G401.6 (cell line): ENCODE results near the gene ENPP5.

Experiments used
- FAIRE-seq: peaks from 2 replicates; lab custom pipeline; 2012; peaks lifted over from hg19 to GRCh38; lab: Jason Lieb, UNC

Gene ENPP5, protein sequence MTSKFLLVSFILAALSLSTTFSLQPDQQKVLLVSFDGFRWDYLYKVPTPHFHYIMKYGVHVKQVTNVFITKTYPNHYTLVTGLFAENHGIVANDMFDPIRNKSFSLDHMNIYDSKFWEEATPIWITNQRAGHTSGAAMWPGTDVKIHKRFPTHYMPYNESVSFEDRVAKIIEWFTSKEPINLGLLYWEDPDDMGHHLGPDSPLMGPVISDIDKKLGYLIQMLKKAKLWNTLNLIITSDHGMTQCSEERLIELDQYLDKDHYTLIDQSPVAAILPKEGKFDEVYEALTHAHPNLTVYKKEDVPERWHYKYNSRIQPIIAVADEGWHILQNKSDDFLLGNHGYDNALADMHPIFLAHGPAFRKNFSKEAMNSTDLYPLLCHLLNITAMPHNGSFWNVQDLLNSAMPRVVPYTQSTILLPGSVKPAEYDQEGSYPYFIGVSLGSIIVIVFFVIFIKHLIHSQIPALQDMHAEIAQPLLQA

DNA sequence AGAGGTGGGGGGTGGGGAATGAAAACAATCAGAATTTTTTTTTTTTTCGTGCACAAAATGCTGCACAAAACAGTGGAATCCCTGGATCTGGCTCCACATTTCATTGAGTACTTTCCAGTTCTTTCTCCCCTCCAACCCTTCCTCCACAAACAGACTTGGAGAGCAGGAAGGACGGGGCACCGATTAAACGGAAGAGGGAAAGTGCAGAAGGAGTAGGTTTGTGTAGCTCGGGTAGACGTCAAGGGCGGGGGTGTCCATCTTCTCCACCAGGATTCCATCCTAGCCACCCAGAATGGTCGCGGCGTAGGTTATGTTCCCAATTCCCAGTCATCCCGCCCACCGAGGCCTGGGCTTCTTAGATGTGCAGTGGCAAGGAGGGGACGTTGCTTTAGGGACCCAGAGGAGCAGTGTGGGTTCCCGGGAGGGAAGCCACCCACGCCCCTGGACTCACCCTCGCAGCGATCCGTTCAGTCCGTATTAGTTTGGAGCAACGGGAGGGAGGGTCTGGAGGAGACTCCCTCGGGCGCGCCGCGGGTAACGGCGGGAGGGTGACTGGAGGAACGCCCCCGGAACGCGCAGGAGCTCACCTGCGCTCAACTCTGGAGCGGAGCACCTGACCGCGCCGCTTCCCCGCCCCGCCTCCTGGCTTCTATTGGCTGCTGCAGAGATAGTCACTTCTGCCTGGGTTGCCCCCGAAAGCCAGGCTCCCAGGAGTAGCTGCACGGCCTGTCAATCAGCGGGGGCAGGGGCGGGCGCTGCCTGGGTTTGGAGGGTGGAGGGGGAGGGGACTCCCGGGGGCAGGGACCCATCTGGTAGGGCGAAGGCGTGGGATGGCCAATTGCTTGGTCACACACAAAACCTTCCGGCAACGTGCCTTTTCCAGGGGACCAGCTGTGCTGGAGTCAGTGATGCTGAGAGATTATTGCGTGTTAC is at the start of gene ENPP5:
TSS of gene ENPP5 (minus strand) at position 624 of the 933 bp plus-strand sequence. CDS start 2,718 bp downstream, outside the sequence.
- FAIRE-seq = no peak

DNA sequence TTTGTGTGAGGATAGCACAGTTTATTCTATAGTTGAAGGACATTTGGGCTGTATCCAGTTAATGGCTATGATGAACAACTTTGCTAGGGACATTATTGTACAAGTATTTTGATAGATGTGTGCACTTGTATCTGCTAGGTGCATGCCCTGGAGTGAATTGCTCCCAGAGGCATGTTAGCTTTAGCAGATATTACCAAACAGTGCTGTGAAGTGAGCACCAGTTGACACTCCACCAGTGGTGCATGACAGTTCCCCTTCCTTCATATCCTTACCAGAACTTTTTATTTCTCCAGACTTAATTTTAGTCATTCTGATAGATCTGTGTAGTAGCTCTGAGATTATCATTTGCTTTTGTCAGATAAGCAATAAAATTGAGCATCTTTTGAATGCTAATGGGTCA is 48.9 kb upstream of the ENPP5 start:
- FAIRE-seq = no peak

DNA sequence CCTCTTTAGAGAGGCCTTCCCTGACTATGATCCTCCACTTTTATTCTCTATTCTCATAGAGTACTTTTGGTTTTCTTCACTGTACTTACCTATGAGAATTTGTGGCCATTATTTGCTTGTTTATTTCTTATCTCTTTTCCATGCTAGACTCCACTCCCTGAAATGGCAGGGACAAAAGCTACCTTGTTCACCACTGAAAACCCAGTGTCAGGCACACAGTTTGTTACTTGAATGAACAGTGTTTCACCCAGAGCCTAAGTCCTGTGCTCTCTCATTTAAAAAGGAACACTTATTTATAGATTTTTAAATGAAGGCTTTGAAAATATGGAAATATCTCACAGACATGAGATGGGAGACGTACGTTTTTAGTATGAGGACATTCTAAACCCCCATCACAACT is 47.7 kb upstream of the ENPP5 start:
- FAIRE-seq = no peak

DNA sequence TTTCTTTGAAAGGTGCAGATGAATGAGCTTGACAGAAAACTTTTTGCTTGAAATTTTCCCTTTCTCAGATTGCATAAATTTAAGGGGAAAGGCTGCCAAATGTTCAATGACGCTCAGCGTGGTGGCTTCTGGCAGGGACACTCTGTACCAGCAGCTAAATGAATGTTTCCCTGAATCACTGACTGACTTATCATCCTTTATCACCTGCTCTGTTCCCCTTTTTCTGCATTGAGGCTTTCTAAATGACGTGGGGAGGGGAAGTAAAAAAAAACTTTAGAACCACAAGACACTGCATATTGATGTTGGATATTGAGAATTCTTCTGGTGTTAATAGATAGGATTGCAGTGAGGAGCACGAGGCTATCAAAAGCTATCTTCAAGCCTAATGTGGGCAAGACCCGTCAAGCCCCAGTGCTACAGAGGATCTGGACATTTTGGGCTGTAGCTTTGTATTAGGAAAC is 46.9 kb upstream of the ENPP5 start:
- no peak for FAIRE-seq

DNA sequence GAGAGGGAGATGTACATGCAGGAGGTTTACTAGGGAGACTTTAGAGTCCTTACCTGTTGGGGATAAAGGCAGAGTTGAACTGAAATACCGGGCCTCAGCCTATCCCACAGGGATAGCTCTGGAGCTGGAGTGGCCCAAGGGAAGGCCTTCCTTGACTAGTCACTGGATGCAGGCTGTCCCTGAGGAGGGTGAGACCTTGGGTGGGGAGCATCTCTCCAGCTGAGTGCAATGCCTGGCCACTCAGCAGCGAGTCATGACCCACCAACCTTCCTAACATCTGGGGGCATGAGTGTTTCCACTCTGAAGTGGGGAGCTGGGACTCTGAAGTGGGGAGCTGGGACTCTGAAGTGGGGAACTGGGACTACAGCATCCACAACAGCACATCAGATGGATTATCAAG is 46.1 kb upstream of the ENPP5 start:
- FAIRE-seq = no peak

DNA sequence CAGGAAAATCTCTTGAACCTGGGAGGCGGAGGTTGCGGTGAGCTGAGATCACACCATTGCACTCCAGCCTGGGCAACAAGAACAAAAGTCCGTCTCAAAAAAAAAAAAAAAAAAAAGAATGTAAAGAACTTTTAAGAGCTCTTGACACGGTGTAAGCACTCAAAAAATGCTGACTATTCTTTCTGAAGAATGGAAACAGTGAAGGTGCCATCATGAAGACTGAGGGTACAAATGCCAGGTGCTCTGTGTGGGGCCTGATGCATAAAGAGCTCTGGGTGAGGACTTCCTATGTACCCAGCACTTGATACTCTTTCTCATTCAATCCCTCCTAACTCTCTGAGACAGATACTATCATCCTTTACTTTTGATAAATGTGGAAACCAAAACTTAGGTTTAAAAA is 45.0 kb upstream of the ENPP5 start:
- FAIRE-seq = no peak

DNA sequence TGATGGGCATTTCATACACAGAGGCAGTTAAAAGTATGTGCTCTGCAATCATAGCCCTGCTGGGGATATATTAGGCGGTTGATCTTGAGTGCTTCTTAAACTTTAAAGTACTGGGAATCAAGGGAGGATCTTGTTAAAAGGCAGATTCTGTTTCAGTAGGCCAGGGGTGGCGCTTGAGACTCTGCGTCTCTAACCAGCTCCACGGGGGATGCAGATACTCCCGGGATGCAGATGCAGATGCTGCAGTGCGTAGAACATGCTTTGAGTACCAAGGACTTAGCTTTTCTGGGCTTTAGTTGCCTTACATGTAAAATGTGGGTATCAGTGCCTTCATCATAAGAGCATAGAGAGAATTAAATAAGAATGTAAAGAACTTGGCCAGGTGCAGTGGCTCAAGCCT is 44.4 kb upstream of the ENPP5 start:
- no peak for FAIRE-seq

DNA sequence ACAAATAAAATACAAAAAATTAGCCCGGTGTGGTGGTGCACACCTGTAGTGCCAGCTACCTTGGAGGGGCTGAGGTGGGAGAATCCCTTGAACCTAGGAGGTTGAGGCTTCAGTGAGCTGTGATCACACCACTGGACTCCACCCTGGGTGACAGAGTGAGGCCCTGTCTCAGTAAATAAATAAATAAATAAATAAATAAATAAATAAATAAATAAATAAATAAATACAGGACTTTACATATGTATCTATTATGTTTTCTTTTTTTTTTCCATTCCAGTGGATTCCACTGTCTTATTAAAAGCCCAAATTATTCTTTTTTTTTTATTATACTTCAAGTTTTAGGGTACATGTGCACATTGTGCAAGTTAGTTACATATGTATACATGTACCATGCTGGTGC is 41.1 kb upstream of the ENPP5 start:
- FAIRE-seq = no peak

DNA sequence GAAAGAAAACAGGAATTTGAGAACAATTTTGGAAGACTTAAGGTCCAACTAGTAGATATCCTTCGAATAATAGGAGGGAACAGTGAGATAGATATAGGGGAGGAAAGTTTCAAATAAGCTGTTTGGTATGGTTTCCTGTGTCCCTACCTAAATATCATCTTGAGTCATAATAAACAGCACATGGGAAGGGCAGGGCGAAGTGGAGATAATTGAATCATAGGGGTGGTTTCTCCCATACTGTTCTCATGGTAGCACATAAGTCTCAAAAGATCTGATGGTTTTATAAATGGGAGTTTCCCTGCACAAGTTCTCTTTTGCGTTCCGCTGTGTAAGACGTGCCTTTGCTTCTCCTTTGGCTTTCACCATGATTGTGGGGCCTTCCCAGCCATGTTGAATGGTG is 39.5 kb upstream of the ENPP5 start:
- no peak for FAIRE-seq

DNA sequence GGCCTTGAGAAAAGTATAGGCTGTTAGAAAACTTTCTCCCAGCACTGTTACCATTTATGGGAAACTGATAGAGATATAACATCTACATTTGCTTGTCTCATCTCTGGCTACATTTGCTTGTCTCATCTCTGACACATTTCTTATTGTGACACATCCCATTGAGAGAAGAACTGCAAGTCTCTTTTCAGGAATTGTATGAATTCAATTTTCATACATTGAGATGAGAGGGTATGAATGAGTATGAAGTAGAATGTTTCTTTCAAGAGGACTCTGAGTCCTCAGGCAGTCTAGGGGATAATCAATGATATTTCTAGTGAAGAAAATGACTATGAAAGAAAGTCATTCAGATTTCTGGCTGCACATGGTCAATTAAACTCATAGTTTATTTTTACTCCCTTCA is 37.5 kb upstream of the ENPP5 start:
- FAIRE-seq = no peak

DNA sequence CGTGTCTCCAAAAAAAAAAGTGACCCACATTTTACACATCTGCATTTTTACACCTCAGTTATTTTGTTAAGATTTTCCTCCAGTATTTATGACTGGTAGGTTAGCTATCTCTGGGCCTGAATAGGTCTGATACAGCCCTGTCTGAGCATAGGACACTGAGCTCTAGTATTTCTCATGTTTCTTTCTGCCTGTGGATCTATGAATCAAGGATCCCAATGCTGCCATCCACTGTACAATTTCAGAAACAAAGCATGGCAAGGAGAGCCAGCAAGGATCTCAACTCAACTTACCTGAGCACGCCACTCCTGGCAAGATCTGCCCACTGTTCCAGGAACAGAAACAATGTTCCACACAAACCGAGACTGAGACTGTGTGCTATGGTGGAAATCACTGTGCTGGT is 36.4 kb upstream of the ENPP5 start:
- FAIRE-seq = no peak

DNA sequence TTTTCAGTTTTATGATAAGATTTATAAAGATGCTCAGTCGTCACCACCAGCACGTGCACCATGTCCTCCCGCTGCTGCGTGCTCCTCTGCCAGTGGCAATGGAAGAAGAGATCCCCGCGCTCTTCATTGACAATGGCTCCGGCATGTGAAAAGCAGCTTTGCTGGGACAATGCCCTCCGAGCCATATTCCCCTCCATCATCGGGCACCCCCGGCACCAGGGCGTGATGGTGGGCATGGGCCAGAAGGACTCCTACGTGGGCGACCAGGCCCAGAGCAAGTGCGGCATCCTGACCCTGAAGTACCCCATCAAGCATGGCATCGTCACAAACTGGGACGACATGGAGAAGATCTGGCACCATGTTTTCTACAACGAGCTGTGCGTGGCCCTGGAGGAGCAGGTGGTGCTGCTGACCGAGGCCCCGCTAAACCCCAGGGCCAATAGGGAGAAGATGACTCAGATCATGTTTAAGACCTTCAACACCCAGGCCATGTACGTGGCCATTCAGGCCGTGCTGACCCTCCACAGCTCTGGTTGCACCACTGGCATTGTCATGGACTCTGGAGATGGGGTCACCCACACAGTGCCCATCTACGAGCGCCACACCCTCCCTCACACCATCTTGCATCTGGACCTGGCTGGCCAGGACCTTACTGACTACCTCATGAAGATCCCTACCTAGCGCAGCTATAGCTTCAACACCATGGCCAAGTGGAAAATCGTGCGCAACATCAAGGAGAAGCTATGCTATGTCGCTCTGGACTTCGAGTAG is 34.3 kb upstream of the ENPP5 start:
- FAIRE-seq = no peak

DNA sequence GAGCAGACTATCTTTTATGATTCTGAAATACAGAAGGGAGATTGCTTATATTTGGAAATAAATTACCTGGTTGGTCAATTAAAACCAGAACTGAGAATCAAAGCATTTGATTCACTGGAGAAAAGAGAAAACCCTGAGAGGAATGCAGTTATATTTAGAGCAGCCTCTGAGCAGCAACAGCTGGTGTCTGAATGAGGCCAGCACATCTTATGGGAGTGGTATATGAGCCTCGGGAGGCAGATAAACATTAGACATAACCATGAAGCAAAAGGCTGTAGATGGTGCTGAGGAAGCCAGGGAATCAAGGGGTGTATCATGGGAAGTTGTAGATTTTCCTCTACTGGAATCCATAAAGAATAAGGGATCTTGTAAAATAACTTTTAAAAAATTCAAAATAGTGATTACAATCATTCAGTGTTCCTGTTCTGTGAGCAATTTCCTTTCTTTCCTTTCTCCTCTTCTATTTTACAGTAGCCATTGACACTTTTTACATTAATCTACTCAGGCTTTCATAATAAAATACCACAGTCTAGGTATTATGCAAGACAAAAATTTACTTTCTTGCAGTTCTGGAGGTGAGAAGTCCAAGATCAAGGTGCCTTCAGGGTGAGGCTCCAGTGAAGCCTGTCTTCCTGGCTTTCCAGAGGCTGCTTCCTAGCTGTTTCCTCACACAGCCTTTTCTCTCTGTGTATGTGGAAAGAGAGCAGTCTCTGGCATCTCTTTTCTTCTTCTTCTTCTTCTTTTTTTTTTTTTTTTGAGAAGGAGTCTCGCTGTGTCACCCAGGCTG is 32.8 kb upstream of the ENPP5 start:
- no peak for FAIRE-seq

DNA sequence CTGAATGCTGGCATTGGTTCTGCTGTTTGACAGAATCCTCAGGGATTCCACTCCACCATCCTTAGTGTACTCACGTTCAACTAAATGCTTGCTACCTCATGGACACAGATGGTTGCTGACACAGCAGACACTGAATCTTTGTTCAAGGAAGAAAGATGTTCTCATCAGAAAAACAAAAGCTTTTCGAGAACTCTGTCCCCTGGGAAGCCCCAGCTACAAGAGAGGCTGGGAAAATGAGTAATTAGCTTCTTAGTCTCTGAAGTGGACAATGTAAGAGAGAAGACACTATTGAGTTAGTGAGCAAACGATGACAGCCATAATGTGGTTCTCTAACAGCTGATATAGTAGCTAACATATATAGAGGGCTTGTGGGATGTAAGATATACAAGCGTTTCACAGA is 30.9 kb upstream of the ENPP5 start:
- no peak for FAIRE-seq

DNA sequence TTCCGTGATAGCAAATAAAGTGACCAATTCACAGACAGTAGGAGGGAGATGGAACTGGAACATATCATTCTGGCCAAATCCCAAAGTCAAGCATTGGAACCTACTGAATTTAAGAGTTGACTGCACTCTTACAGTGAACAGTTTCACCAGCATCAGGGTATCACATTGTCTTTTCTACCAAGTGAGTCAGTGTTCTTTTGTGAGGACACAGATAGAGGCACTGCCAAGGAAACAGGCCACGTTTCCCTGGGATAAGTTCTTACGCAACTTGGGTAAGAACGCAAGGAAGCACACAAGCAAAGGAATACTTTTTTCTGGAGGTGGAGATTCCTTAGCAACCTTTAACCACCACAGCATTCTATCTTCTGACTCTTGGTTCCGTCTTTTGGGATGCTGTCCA is 28.6 kb upstream of the ENPP5 start:
- FAIRE-seq = no peak

DNA sequence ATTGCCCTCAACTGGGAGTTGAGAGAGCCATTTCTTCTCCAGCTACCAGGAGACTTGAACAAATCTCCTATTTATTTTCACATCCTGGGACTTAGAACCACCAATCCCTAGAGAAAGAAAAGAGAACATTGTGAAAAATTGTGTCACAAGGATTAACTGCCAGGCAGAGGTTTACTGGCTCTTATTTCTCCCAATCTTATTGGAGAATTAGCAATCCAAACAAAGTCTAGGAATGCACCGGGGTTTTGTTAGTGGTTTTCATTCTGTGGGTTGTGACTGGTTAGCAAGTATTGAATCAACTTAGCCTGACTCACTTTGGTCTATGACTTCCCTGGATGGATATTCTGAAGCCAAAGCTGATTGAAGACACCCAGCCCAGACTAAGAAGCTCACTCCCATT is 21.2 kb upstream of the ENPP5 start:
- no peak for FAIRE-seq

DNA sequence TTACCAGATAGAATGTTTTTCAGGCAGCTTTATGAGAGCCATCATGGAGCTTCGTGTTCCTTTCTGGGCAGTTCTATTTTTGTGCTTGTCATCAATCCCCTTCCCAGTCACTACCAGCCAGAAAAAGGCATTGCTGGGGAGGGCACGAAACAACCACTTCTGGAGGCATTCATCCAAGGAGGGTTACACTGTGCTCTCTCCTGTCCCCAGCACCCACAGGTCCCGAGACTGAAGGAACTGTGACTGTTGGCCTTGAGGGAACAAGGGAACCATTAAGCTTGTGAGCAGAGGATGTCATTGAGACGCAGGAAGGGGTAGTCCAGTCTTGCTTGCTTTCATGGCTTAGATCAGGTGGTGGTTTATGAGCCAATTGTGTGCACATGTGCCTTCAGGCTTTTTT is 20.1 kb upstream of the ENPP5 start:
- no peak for FAIRE-seq

DNA sequence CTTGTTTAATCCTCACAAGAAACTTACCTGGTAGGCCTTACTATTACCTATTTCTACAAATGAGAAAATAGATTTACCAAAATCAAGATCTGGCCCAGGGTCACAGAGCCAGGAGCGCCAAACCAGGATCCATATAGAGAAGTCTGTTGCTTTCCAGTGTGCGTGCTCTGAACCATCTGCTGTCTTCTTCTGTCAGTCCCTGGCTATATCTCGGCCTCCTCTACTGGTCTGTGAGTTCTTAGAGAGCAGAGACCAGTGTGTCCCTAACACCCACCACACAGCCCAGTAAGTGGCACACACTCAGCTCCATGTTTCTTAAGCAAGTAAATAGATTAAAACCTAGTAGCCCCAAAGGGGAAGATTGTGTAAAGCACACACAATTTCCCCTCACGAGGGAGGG is 18.9 kb upstream of the ENPP5 start:
- FAIRE-seq = no peak

DNA sequence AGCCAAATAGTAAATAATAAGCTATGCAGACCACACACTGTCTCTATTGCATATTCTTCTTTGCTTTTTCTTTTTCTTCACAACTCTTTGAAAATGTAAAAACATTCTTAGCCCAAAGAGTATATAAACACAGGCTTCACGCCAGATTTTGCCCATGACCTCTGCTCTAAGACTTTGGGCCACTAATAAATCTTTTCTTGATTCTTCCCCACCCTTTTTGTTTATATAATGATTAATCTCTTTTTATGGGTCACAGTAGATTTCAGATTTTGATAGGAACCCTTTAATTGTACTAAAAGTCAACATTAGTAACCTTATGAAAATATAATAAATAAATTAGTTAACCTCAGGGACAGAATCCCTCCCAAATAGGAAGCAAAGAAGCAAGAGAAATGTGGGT is 15.8 kb upstream of the ENPP5 start:
- FAIRE-seq = no peak

DNA sequence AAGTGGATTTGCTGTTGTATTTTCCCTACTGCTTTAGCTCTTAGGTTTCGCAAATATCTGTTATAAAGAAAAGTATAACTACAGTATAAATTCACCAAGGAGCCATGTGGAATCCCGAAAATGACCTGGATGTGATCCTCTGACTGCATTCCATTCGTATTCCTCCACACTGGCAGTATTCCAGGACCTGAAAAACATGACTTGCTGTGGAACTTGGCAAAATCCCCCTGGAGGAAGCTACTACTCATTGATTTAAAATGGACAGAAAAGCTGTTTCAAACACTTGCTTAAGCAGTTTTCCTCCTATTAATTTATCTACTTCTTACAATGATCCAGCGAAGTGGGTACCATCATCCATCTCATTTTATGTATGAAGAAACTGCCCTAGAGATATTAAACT is 13.3 kb upstream of the ENPP5 start:
- FAIRE-seq = no peak

DNA sequence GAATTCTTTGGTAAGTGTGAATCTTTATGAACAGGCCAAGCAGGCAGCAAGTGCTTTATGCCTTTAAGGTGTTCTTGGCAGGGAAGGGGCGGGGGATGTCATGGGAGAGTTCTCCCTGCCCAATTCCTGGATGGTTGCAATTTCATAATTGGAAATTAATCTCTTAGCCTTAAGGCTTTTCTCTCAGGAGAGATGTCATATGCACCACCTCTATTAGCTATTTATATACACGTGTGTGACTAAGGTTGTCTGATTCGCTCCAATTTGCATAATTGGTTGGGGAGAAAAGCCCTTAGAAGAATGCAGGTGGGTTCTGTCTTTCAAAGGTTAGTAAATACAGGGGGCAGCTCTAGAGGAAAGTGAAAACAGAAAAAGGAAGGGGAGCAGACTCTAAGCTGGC is 5.2 kb upstream of the ENPP5 start:
- no peak for FAIRE-seq

DNA sequence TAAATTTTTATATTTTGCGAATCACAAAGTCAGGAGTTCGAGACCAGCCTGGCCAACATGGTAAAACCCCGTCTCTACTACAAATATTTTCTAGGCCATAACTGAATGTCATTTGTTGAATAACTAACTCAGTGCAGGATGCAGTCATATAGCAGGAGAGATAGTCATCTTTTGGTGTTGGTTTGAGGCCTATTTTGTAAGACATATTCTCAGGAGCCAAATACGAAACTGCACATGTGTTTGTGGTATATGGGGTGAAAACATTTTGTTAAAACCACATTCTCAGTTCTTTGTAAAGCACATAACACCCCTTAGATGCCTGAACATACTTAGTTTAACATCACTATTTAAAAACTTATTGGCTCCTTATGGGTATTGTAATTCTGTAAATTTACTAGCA is 4.7 kb upstream of the ENPP5 start:
- FAIRE-seq = no peak
